Ramos (cell line): Measurements from ENCODE around the gene ZNHIT2.

Source experiments
- in situ Hi-C: fragments of 300-500 bp; cut with MboI; formaldehyde crosslinking; loops from one replicate; pipeline ENCODE4 v1.14.3; 2022; ENCODE audit warnings: low sequenced_read_pairs; ENCODE audit not compliant: unreplicated experiment

ZNHIT2 gene

GRCh38 chr11:65109231-65110198 is 8.0 kb downstream of the ZNHIT2 start:
- in situ Hi-C loops: loop anchor here (5.0 kb wide), 2 partner anchors 73 to 262 kb away; partner anchors contain the start of gene CAPN1

- in situ Hi-C loops: no loop called here
These were observed 8.9 kb downstream of the ZNHIT2 start for GRCh38 chr11:65108469-65109123.

DNA sequence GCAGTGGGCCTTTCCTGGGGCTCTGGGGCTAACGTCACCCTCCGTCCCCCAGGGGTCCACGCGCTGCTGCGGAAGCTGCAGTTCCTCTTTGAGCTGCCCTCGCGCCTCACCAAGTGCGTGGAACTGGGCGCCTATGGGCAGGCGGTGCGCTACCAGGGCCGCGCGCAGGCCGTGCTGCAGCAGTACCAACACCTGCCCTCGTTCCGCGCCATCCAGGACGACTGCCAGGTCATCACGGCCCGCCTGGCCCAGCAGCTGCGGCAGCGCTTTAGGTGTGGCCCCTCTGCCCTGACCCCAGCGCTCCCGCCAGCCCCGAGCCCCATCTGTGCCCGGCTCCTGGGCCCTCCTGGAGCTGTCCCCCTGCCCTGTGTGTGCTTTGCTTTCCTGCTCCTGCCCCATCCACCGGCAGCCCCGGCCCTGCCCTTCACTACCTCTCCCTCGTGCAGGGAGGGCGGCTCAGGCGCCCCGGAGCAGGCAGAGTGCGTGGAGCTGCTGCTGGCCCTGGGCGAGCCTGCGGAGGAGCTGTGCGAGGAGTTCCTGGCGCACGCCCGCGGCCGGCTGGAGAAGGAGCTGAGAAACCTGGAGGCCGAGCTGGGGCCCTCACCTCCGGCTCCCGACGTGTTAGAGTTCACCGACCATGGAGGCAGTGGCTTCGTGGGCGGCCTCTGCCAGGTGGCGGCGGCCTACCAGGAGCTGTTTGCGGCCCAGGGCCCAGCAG is 9.6 kb downstream of the ZNHIT2 start:
- in situ Hi-C loops: no loop called here

GRCh38 chr11:65107078-65107477 is 10.4 kb downstream of the ZNHIT2 start:
- in situ Hi-C loops: no loop called here

DNA sequence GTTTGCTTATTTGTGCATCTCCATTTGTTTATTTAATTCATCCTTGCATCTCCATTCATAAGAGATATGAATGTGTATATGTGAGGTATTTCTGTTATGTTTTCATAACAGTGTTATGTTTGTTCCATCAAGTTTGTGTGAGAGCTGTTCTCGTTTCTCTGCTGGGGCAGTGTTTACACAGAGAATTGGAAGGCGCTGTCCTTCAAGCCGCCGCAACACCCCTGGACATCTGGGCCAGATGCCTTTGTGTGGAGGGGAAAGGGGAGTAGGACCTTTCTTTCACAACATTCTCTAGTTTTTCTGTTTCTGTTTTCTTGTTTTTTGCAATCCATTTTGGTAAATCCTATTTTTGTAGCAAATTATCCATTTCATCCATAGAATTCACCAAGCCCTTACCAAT is 12.9 kb downstream of the ZNHIT2 start:
- in situ Hi-C loops: no loop called here

GRCh38 chr11:65103476-65103875 is 14.0 kb downstream of the ZNHIT2 start:
- in situ Hi-C loops: no loop called here

DNA sequence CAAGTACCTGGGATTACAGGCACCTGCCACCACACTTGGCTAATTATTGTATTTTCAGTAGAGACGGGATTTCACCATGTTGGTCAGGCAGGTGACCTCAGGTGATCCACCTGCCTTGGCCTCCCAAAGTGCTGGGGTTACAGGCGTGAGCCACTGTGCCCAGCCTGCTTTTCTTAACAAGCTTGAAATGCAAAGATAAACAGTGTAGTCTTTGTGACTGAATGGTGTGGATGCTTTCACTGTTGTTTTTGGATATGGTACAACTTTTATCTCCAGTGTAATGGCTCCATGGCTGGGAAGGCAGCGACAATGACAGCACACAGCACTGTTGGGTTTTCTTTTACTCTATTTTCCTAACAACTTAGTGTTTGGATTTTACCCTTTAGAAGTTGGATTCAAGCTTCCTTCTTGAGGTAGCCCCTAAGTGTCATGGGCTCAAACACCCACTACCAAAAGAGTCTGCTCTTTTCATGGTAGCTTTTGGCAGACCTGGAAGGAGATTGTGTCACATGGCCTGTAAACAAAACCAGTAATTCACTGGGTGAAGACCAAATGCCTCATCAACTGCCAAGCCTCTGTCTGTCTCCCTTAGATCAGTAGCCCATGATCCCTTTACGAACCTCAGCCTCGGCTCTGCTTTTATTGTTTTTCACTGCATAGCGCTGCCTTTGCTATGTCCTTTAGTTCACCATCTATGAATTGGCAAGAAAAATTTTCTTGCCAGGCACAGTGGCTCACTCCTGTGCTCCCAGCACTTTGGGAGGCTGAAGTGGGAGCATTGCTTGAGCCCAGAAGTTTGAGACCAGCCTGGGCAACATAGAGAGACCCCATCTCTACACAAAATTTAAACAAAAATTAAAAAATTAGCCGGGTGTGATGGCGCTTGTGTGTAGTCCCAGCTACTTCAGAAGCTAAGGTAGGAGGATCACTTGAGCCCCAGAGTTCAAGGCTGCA is 15.1 kb downstream of the ZNHIT2 start:
- in situ Hi-C loops: no loop called here

DNA sequence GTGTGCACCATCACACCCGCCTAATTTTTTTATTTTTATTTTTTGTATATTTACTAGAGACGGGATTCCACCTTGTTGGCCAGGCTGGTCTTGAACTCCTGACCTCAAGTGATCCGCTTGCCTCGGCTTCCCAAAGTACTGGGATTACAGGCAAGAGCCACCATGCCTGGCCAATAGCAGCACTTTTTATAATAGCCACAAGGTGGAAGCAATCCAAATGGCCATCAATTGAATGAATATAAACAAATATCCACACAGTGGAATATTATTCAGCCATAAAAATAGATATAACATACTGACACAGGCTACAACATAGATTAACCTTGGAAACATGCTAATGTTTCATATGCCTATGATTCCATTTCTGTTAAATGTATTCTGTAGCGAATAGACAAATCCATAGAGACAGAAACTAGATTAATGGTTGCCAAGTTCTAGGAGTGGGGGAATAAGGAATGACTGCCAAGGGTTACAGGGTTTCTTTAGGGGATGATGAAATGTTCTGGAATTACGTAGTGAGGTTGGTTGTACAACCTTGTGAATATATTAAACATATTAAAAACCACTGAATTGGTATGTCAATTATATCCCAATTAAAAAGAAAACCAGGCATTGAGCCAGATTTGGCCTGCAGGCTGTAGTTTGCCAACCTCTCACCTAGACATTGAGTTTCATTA is 16.7 kb downstream of the ZNHIT2 start:
- in situ Hi-C loops: no loop called here

DNA sequence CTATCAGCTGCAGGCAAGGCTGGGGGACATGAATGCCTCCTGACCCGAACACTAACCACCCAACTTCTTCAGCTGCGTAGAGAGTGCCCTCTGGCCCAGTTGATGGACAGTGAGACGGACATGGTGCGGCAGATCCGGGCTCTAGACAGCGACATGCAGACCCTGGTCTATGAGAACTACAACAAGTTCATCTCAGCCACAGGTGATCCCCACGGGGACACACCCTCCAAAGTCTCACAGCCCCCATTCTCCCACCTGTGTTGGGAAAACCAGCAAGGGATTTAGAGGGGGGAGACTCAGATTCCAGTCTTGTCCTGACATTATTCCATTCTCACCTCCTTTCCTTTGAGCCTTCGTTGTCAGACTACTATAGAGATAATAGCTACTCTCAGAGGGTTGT is 20.6 kb downstream of the ZNHIT2 start:
- in situ Hi-C loops: no loop called here

- in situ Hi-C loops: no loop called here
These were observed 21.3 kb downstream of the ZNHIT2 start, which contains the start of gene VPS51 for GRCh38 chr11:65095974-65096806. TSS of gene VPS51 (plus strand) at chr11:65096214. CDS start at chr11:65096251, 37 bp downstream.

DNA sequence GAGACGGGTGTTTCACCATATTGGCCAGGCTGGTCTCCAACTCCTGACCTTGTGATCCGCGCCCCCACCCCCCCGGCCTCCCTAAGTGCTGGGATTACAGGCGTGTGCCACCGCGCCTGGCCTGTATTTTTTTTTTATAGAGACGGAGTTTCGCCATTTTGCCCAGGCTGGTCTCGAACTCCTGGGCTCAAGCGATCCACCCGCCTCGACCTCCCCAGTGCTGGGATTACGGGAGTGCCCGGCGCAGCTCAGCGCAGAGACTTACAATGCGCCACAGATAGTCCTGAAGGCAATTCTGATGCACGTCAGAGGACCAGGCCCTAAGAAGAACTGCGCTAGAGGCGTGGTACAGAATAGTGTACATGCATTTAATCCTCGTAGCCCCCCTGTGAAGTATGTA is 22.1 kb downstream of the ZNHIT2 start:
- in situ Hi-C loops: no loop called here

DNA sequence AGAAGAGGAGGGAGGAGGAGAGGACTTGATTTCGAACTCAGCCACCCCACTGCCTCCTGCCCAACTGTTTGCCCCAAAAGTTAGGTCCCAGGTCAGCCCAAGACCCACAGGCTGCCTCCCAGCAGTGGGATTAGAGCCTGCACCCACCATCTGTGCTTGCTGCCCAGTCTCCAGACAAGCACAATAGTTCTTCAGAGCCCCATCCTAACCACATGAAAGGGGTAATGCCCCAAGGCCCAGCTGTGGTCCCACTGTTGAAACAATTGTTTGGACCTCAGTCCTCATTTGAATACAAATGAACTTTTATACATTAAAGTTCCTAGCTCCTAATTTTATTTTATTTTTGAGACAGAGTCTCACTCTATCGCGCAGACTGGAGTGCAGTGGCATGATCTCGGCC is 26.9 kb downstream of the ZNHIT2 start:
- in situ Hi-C loops: no loop called here

GRCh38 chr11:65089621-65090020 is 27.9 kb downstream of the ZNHIT2 start:
- in situ Hi-C loops: no loop called here

- in situ Hi-C loops: no loop called here
These were observed 29.7 kb downstream of the ZNHIT2 start for GRCh38 chr11:65087827-65088226.

DNA sequence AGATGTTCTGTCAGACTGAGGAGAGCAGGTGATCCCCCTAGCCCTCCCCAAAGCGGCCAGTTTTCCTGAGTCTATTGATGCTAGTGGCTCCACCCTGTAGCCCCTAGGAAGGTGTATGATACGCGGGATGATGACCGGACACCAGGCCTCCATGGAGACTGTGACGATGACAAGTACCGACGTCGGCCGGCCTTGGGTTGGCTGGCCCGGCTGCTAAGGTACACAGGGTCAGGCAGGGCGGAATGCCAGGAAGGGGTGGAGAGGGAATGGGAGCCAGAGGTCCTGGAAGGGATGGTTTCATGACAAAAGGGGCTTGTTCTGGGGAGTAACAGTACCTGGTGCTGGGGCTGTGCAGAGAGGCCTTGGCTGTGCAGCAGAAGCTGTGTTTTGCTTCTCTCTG is 30.3 kb downstream of the ZNHIT2 start:
- in situ Hi-C loops: no loop called here

- in situ Hi-C loops: no loop called here
These were observed 30.7 kb downstream of the ZNHIT2 start for GRCh38 chr11:65086809-65087208.

DNA sequence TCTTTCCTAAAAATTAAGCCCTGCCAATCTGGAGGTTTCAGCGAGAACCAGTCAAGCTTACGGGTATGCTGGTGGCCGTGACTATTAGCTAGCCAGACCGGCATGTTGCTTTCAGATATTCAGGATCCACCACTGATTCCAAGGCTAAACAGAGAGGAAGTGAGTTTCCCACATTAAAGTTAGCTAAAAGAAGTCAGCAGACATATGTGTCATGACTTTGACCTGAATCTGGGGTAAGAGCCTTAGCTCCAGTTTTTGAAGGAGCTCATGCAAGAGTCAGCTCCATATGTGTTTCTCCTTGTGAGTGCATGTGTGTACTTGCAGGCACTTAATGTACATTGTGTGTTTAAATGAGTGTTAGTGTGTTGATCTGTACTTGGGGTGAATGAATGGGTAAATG is 32.1 kb downstream of the ZNHIT2 start:
- in situ Hi-C loops: no loop called here
